HFF-Myc (cell line): ENCODE data around the gene SEBOX.

ENCODE experiments used
- DNase-seq: peaks from one replicate; pipeline ENCODE4 v3.0.0-alpha.2; 2011; ENCODE audit warnings: low read depth; ENCODE audit errors: extremely low read depth
- H3K4me3 ChIP-seq: replicated peaks from 2 replicates; pipeline ENCODE4 v1.5.1; 2011; ENCODE audit warnings: low read depth, mild to moderate bottlenecking, control low read depth, low read length
- TF ChIP-seq, protein P1 (sequence below): IDR thresholded peaks from 2 replicates; pipeline ENCODE4 v1.5.1; 2012; ENCODE audit warnings: mild to moderate bottlenecking, low read depth, low read length, control low read depth; ENCODE audit errors: missing control alignments

Gene SEBOX

DNA sequence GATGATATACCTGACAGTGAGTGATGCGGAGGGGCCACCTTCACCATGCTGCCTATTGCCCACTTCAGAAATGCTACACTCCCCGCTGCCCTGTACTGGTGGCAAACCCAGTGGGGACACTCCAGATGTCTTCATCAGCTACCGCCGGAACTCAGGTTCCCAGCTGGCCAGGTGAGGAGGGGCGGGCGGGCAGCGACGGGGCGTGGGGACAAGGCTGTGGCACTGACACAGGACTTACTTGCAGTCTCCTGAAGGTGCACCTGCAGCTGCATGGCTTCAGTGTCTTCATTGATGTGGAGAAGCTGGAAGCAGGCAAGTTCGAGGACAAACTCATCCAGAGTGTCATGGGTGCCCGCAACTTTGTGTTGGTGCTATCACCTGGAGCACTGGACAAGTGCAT, 23.1 kb upstream of the SEBOX start:
- DNase-seq: no peak
- H3K4me3 ChIP-seq: no peak overlapping the region
- TF ChIP-seq, protein P1, sequence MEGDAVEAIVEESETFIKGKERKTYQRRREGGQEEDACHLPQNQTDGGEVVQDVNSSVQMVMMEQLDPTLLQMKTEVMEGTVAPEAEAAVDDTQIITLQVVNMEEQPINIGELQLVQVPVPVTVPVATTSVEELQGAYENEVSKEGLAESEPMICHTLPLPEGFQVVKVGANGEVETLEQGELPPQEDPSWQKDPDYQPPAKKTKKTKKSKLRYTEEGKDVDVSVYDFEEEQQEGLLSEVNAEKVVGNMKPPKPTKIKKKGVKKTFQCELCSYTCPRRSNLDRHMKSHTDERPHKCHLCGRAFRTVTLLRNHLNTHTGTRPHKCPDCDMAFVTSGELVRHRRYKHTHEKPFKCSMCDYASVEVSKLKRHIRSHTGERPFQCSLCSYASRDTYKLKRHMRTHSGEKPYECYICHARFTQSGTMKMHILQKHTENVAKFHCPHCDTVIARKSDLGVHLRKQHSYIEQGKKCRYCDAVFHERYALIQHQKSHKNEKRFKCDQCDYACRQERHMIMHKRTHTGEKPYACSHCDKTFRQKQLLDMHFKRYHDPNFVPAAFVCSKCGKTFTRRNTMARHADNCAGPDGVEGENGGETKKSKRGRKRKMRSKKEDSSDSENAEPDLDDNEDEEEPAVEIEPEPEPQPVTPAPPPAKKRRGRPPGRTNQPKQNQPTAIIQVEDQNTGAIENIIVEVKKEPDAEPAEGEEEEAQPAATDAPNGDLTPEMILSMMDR: no peak

DNA sequence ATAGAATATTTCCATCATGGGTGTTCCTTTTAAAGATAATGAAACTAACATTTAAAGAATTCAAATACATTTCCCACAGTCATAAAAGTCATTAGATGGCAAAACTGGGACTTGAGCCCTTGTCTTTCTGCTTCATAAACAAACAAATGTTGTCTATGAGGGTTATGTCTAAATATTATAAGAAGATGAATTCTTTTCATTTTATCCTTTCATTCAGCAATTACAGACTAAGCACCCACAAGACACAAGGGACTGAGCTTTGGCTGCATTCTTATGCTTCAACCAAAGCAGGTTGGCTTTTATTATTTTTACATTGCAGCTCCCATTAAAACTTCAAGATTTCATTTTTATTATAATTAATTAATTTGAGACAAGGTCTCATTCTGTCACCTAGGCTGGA, 21.4 kb upstream of the SEBOX start:
- TF ChIP-seq, protein P1: no peak
- no peak overlapping the region for H3K4me3 ChIP-seq
- DNase-seq: no peak

DNA sequence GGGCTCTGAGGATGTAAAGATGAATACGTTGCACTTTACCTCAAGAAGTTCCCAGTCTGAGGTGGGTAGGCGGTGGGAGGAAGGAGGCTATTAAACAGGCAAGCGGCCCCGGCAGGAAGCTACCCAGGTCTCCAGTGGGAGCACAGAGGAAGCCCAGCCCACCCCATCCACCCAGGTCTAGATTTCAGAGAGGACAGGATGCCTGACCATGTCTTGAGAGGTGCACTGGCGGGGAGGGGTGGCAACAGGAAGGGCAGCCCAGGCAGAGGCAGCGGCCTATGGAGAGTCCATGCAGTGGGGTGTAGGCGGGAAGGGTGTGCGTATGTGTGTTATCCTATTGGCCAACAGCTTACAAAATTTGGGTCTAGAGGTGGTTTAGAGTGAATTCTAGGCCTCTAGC, 20.4 kb upstream of the SEBOX start:
- TF ChIP-seq, protein P1: no peak
- no peak for DNase-seq
- H3K4me3 ChIP-seq: no peak overlapping the region

DNA sequence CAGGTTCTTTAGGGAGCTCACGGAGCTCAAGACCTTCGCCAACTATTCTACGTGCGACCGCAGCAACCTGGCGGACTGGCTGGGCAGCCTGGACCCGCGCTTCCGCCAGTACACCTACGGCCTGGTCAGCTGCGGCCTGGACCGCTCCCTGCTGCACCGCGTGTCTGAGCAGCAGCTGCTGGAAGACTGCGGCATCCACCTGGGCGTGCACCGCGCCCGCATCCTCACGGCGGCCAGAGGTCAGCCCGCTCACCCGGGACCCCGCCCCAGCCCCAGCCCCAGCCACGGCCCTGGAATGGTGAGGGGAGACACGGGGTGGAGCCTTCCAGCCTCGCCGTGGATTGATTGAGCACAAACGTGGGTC, 20.0 kb upstream of the SEBOX start:
- no peak for DNase-seq
- TF ChIP-seq, protein P1: no peak
- H3K4me3 ChIP-seq: no peak overlapping the region

DNA sequence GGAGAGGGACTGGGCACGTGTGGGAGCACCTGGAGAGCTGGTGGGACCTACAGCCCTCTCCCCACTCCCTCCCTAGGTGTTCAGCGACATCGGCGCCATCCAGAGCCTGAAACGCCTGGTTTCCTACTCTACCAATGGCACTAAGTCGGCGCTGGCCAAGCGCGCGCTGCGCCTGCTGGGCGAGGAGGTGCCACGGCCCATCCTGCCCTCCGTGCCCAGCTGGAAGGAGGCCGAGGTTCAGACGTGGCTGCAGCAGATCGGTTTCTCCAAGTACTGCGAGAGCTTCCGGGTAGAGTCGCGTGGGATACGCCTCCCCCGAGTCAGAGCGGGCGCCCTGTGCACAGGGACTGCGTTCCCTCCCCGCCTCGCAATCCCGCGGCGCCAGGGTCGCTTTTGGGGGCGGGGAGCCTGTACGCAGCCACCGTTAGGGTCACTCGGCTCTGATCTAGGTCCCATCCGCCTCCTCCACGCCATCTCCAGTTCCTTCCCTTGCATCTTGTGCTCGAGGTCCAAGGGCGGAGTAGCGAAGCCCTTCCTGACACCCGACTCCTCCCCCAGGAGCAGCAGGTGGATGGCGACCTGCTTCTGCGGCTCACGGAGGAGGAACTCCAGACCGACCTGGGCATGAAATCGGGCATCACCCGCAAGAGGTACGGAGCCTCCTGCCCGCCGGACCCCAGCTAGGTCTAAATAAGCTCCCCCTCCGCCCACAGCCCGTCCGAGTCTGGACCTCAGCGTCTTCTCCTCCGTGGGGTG, 19.5 kb upstream of the SEBOX start:
- TF ChIP-seq, protein P1: no peak
- H3K4me3 ChIP-seq: no peak overlapping the region
- DNase-seq: no peak

DNA sequence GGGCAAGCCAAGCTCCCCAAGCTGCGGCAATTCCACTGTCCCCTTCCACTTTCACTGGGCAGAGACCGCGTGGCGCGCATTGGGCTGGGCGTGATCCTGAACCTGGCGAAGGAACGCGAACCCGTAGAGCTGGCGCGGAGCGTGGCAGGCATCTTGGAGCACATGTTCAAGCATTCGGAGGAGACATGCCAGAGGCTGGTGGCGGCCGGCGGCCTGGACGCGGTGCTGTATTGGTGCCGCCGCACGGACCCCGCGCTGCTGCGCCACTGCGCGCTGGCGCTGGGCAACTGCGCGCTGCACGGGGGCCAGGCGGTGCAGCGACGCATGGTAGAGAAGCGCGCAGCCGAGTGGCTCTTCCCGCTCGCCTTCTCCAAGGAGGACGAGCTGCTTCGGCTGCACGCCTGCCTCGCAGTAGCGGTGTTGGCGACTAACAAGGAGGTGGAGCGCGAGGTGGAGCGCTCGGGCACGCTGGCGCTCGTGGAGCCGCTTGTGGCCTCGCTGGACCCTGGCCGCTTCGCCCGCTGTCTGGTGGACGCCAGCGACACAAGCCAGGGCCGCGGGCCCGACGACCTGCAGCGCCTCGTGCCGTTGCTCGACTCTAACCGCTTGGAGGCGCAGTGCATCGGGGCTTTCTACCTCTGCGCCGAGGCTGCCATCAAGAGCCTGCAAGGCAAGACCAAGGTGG, 16.3 kb upstream of the SEBOX start:
- TF ChIP-seq, protein P1: no peak
- DNase-seq: no peak
- H3K4me3 ChIP-seq: no peak overlapping the region
